Stimulated activated naive CD8-positive, alpha-beta T cell treated with anti-CD3 and anti-CD28 coated beads, Interleukin-15, Interleukin-2, amounts not matched to agents 100 U/mL and 50 U/mL, for 24 hours (primary cell): ENCODE data around the gene ZNF101.
"Not testable (repeated sequence)": the region's sequence is repeated elsewhere in the genome, so short reads cannot be mapped to it uniquely, and the experiment has no call there.

Experiments
- ATAC-seq: fragments of 150-1000 bp; cut with Tn5 transposase; one replicate; pipeline ENCODE4 v1.10.0; 2021
- DNase-seq: peaks from one replicate; pipeline ENCODE4 v3.0.0; 2021

Gene ZNF101

DNA sequence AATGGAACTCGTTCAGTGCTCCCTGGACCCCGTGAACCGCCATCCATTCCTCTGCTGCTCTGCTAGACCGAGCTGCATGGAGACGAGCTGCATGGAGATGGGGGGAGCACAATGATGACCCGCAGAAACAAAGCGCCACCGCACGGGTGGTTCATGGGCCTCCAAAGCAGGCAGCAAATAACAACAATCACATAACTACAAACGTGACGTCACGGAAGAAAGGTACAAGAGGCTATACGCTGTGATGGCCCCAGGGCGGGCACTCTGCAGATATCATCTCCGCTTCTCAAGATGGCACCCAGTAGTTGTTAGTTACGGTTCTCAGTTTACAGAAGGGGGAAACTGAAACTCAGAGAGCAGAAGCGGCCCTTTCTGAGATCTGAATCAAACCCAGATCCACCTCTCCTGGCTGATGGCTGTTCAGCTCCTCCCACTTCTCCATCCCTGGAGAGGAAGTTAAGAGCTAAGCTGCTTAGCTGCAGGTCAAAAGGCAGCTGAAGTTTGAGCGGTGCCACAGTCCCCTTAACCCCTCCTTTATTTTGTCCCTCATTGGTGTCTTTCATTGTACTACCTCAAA is 6.9 kb upstream of the ZNF101 start:
- DNase-seq (peak; percentile 35), ATAC-seq (peak; percentile 20)

DNA sequence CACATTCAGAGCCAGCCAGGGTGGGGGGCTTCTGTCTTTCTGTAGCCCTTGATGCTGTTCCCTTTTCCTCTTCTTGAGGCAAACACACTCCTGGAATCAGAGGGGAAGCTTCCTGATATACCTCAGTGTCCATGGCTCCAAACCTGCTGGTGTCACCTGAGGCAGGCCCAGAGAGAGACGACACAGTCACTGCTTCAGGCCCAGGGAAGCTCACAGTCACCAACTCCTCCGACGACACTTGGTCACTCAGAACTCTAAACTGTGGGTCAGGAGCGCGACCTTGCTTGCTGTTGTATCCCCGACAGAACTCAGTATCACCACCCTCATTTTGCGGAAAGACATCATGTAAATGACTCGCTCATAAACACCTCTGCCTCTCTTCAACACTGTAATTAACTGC is 6.3 kb upstream of the ZNF101 start:
- no peak for DNase-seq
- no peak for ATAC-seq

GRCh38 chr19:19662871-19663255 is 5.8 kb upstream of the ZNF101 start:
- ATAC-seq (no peak), DNase-seq (no peak)

DNA sequence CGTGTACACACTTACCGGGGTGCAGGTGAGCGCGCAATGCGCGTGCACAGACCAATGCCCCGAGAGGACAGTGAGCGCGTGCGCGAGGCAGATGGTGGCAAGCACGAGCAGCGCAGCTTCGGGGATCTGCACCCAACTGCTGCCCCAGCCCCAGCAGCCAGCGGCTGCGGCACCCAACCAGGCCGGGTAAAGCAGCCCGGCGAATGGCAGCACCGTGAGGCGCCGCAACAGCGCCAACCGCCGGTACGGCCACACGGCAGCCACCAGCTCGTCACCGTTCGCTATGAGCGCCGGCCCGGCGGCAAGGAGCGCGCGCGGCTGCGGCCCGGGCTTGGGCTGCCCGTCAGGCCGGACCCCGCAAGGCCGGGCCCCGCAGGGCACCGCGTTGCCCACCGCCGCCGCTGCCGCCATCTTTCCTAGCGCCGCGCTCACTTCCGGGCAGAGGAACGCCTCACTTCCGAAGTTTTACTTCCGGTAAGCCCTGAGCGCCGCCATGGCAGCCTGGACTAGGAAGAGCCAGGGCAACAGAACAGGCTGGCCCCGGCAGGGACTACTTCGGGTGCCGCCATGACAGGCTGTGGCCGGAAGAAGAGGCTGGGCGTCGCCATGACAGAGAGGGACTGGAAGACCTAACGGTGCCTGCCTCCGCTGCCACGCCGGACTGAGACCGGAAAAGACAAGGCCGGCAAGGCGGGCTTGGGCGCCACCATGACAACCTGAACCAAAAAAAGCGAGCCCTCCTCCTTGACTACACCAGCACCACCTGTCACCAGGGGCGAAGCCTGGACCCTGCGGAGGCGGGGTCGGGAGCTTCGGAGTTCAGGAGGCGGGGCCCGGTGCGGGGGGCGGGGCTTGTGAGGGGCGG is 5.2 kb upstream of the ZNF101 start, which contains the start of gene ATP13A1:
Gene ATP13A1 (minus strand): TSS at position 421 of the 865 bp plus-strand sequence. CDS start 10 bp downstream, at position 411.
- DNase-seq: peak; percentile 91

DNA sequence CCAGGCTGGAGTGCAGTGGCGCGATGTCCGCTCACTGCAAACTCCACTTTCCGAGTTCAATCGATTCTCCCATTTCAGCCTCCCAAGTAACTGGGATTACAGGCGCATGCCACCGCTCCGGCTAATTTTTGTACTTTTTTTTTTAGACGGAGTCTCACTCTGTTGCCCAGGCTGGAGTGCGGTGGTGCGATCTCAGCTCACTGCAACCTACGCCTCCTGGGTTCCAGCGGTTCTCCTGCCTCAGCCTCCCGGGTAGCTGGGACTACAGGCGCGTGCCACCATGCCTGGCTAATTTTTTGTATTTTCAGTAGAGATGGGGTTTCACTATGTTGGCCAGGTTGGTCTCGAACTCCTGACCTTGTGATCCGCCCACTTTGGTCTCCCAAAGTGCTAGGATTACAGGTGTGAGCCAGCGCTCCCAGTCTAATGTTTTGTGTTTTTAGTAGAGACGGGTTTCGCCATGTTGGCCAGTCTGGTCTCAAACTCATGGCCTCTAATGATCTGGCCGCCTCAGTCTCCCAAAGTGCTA is 3.2 kb upstream of the ZNF101 start:
- not testable (repeated sequence) for ATAC-seq

More for the DNA sequence above, 5.2 kb upstream of the ZNF101 start, which contains the start of gene ATP13A1:
- ATAC-seq: peak; percentile 80

DNA sequence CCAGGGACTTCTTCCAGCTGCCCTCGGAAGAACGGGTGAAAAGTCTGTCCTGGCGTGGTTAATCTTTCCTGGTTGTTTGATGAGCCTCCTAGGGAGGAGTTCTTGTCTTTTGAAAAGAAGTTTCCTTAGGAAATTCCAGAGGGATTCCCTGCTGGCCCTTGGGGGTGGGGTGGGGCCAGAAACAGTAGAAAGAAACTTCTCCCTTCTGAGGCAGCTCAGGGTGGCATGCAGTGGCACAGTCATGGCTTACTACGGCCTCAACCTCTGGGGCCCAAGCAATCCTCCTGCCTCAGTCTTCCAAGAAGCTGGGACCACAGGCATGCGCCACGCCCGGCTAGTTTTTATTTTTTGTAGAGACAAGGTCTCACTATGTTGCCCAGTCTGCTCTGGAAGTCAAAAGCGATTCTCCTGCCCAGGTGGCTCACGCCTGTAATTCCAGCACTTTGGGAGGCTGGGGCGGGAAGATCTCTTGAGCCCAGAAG is 1.5 kb downstream of the ZNF101 start:
- no peak for ATAC-seq
- no peak for DNase-seq

More for the DNA sequence above, 3.2 kb upstream of the ZNF101 start:
- not testable (repeated sequence) for DNase-seq

DNA sequence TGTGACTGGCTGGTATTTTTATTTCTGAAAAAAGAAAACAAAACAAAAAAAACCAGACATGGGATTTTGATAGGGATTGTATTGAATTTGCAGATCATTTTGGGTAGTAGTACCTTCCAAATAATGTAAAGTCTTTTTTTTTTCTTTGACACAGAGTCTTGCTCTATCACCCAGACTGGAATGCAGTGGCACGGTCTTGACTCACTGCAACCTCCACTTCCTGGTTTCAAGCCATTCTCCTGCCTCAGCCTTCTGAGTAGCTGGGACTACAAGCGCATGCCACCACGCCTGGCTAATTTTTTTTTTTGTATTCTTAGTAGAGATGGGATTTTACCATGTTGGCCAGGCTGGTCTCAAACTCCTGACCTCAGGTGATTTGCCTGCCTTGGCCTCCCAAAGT is 4.2 kb downstream of the ZNF101 start:
- DNase-seq: no peak

GRCh38 chr19:19674315-19674714 is 5.7 kb downstream of the ZNF101 start:
- no peak for ATAC-seq
- DNase-seq: no peak

More for the DNA sequence above, 4.2 kb downstream of the ZNF101 start:
- ATAC-seq: no peak

DNA sequence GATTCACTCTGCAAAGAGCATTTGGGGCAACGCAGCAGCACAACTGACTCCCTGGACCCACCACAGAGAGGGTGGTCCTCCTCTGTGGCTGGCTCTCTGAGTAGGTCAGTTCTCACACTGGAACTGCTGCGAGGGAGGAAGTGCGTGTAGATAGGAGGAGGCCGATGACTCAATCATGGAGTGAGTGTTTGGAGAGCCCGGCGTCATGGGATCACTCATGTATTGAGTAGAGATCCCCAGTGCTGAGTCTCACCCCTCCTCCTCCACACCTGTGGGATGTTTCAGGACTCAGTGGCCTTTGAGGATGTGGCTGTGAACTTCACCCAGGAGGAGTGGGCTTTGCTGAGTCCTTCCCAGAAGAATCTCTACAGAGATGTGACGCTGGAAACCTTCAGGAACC is 8.9 kb downstream of the ZNF101 start:
- no peak for DNase-seq
- no peak for ATAC-seq

- ATAC-seq: no peak
- no peak for DNase-seq
These were observed 10.8 kb downstream of the ZNF101 start for GRCh38 chr19:19679176-19680073.

DNA sequence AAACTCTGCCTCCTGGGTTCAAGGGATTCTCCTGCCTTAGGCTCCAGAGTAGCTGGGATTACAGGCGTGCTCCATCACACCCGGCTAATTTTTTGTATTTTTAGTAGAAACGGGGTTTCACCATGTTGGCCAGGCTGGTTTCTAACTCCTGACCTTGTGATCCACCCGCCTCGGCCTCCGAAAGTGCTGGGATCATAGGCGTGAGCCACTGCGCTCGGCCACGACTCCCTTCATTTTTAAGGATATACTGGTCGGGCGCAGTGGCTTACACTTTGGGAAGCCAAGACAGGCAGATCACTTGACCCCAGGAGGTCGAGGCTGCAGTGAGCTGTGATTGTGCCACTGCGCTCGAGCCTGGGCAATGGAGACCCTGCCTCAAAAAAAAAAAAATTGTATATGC is 17.5 kb downstream of the ZNF101 start:
- DNase-seq, ATAC-seq: not testable (repeated sequence)

DNA sequence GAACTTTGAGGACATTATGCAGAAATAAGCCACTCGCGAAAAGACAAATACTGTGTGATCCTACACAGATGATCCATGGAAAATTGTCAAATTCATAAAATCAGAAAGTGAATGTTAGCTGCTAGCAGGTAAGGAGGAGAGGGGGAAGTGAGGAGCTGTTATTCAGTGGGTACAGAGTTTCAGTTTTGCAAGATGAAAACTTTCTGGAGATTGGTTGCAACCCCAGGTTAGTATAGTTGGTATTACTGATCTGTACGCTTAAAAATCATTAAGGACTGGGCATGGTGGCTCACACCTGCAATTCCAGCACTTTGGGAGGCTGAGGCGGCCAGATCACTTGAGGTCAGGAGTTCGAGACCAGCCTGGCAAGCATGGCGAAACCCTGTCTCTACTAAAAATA is 17.9 kb downstream of the ZNF101 start:
- no peak for ATAC-seq

DNA sequence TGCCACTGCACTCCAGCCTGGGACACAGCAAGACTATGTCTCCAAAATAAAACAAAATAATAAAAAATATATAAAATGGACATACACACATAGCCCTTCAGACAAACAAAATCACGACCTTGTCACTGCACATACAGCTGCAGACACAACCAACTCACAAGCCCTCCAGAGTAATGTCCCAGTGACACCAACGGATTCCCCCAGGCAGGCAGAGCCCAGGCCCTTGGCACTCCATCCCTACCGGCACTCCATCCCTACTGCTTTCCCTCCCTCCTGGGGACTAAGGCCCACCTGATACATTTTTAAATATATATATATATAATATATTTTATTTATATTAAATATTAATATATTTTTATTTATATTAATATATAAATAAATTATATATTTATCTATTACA is 18.5 kb downstream of the ZNF101 start:
- ATAC-seq (peak; percentile 59), DNase-seq (no peak)

More for the DNA sequence above, 17.9 kb downstream of the ZNF101 start:
- no peak for DNase-seq

DNA sequence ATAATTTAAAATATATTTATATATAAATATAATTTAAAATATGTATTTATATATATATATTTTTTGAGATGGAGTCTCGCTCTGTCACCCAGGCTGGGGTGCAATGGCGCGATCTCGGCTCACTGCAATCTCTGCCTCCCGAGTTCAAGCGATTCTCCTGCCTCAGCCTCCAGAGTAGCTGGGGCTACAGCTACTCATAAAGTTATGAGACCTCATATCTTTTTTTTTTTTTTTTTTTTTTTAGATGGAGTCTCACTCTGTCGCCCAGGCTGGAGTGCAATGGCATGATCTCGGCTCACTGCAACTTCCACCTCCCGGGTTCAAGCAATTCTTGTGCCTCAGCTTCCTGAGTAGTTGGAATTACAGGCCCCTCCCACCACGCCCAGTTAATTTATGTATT is 20.4 kb downstream of the ZNF101 start:
- not testable (repeated sequence) for ATAC-seq, DNase-seq

- ATAC-seq (no peak), DNase-seq (no peak)
These were observed 23.0 kb downstream of the ZNF101 start for GRCh38 chr19:19691683-19692082.

GRCh38 chr19:19696386-19696785 is 27.7 kb downstream of the ZNF101 start:
- DNase-seq (no peak), ATAC-seq (no peak)

GRCh38 chr19:19697589-19697988 is 28.9 kb downstream of the ZNF101 start:
- DNase-seq (no peak), ATAC-seq (no peak)

- ATAC-seq, DNase-seq: not testable (repeated sequence)
These were observed 31.9 kb downstream of the ZNF101 start for GRCh38 chr19:19700493-19700892.

DNA sequence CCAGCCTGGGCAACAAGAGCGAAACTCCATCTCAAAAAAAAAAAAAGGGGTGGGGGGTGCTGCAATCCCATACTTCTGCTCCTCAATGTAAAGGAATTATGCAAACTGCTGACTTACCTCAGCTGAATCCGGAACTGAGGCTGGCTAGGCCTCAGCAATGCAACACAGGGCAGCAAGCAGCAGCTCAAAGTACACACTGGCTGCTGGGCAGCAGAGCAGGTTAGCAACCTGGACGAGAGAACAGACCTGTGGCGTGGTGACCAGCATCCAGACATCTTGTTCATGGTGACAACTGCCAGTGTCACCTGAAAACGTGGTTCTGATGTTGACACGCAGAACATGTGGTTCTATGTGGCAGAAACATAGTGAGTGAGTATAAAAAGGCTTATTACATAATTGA is 36.2 kb downstream of the ZNF101 start:
- ATAC-seq (no peak), DNase-seq (no peak)

DNA sequence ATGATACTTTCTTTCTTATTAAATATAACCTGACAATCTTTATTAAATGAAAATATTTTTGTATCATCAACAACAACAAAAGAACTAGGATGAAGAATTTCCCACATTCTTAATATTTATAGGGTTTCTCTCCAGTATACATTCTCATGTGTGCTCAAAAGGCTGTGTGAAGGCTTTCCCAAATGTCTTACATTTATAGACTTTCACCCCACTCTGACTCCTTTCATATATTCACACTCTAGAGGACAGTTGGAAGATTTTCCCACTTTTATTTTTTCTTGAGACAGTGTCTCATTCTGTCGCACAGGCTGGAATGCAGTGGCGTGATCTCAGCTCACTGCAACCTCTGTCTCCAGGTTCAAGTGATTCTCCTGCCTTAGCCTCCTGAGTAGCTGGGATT is 41.9 kb downstream of the ZNF101 start:
- no peak for DNase-seq
- no peak for ATAC-seq

DNA sequence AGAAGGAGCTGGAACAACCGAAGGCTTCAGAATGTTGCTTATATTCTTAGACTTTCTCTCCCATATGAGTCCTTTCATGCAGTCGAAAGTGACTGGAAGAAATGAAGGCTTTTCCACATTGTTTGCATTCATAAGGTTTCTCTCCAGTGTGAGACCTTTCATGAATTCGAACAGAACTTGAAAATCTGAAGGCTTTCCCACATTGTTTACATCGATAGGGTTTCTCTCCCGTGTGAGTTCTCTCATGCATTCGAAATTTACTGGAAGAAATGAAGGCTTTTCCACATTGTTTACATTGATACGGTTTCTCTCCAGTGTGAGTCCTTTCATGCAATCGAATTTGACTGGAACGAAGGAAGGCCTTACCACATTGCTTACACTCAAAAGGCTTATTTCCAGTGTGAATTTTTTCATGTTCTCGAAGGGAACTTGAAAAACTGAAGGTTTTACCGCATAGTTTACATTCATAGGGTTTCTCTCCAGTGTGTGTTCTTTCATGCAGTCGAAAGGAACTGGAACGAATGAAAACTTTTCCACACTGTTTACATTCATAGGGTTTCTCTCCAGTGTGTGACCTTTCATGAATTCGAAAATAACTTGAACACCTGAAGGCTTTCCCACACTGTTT is 42.8 kb downstream of the ZNF101 start:
- DNase-seq: no peak
- no peak for ATAC-seq
